AG09319 (cell line): ENCODE results near the gene PGM2.

Source experiments
- DNase-seq: peaks from one replicate; pipeline ENCODE4 v3.0.0-alpha.2; 2010; ENCODE audit warnings: low read depth; ENCODE audit errors: extremely low read depth
- CTCF ChIP-seq: IDR thresholded peaks from 2 replicates; pipeline ENCODE4 v1.5.1; 2011; ENCODE audit warnings: low read depth, mild to moderate bottlenecking, inconsistent platforms, low read length, moderate library complexity

PGM2 gene

DNA sequence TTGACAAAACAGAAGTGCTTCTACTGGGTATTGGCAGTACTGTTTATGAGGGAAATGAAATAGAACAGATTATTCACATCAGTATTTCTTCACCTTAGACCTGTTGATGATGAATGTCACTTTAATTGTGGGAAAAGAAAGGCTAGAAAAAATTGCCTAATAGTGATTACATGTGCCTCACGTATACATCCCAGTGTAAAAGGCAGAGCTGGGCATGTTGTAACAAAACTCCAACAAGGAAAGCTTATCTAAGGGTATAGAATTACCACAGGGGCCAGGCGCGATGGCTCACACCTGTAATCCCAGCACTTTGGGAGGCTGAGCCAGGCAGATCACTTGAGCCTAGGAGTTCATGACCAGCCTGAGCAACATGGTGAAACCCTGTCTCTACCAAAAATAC is 4.2 kb downstream of the PGM2 start:
- TF ChIP-seq CTCF: no peak
- DNase-seq: no peak

DNA sequence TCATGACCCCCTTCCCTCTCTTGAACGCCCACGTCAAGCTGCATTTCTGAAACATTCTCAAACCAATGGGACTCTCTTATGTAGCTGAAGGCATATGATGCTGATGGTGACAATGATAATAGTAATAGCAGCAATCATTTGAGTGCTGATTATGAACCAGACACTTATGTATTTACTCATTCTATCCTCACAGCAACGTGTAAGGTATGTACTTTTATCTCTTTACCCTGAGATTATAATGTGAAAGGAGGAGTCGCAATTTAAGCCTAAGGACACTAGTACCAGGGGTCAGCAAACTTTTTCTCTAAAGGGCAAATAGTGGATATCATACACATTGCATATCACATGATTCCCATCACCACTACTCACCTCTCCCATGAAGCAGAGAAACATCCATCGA is 8.5 kb downstream of the PGM2 start:
- no peak for TF ChIP-seq CTCF
- no peak for DNase-seq

DNA sequence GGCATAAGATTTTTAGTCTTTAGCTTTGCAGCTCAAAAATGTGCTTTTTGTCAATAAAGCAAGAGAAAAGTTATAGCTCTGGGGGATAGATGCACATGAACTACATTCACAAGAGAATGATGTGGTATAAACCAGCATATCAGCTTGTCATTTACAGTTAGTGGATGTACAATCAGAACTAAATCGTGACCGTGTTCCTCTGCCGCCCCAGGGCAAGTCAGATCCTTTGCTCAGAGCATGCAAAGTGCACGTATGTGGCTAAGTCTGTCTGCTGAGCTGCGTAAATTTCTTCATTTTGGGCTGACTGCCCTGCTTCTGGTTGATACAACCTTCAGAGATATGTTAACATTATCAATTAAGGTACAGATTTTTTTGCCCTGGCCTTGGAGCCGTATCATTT is 9.3 kb downstream of the PGM2 start:
- DNase-seq: no peak
- no peak for TF ChIP-seq CTCF

GRCh38 chr4:37836274-37836673 is 9.8 kb downstream of the PGM2 start:
- no peak for TF ChIP-seq CTCF
- DNase-seq: no peak

- TF ChIP-seq CTCF: no peak
Measured at GRCh38 chr4:37836838-37837440, 10.5 kb downstream of the PGM2 start.

DNA sequence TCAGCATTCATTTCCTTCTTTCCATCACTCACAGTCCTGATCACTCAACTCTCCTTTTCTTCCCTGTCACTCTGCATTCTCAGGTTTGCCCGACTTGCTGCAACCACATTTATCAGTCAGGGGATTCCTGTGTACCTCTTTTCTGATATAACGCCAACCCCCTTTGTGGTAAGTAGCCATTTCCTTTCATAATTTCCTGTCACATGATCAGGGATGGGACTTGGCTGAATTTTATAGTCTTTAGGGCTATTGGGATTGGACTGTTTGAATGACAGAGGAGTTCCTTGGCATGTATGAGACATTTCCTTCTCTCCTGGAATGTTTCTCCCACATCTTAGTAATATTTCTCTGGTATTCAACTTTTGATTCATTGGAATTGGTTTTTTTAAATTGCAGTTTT is 11.0 kb downstream of the PGM2 start:
- no peak for DNase-seq
- no peak for TF ChIP-seq CTCF

More at GRCh38 chr4:37836838-37837440, 10.5 kb downstream of the PGM2 start:
- DNase-seq: no peak

GRCh38 chr4:37839426-37839825 is 12.9 kb downstream of the PGM2 start:
- DNase-seq: no peak
- TF ChIP-seq CTCF: no peak
